Measurements from ENCODE around the gene ARL2BP. TPM values are rescaled to one million over a fixed set of nuclear protein-coding genes. Genes with fewer than 3 reads are reported as not detected.

The ARL2BP gene
- total and polyA plus RNA-seq, 4 donors: 13.4 to 33.6 (median 19.2) TPM

GRCh38 chr16:57277586-57277985, 32.5 kb downstream of the ARL2BP start:
- Histone ChIP-seq H3K36me3 (ENCODE audit: control insufficient read depth in 4 of 4, insufficient read depth in 3 of 4, low read depth in 1 of 4, low read length in 3 of 4) (no peaks in the 10 kb centered on the region), H3K27ac (ENCODE audit: low read depth in 1 of 2, low read length in 2 of 2) (no peak overlapping the region), H3K27me3 (ENCODE audit: control insufficient read depth in 4 of 4, insufficient read depth in 4 of 4, low read length in 3 of 4) (no peaks in the 10 kb centered on the region), H3K9me3 (ENCODE audit: control insufficient read depth in 4 of 4, low read length in 3 of 4) (no peaks in the 10 kb centered on the region), H3K4me3 (ENCODE audit: low read depth in 1 of 3, low read length in 3 of 3) (no peak overlapping the region), H3K9ac (ENCODE audit: low read depth in 1 of 2, low read length in 2 of 2) (no peak overlapping the region), H3K4me1 (ENCODE audit: control insufficient read depth in 4 of 4, insufficient read depth in 4 of 4, low read length in 3 of 4) (peaks cover 6 to 16% (median 9%) of the 10 kb centered on the region in 4 donors)
- no peak for DNase-seq (ENCODE audit: low spot score)
- TF ChIP-seq JUND (IDR thresholded peaks at IDR 0.05): no peak
- no peak for TF ChIP-seq EGR1 (IDR thresholded peaks at IDR 0.05; ENCODE audit: low read depth in 2 of 2)
- TF ChIP-seq, protein P1, sequence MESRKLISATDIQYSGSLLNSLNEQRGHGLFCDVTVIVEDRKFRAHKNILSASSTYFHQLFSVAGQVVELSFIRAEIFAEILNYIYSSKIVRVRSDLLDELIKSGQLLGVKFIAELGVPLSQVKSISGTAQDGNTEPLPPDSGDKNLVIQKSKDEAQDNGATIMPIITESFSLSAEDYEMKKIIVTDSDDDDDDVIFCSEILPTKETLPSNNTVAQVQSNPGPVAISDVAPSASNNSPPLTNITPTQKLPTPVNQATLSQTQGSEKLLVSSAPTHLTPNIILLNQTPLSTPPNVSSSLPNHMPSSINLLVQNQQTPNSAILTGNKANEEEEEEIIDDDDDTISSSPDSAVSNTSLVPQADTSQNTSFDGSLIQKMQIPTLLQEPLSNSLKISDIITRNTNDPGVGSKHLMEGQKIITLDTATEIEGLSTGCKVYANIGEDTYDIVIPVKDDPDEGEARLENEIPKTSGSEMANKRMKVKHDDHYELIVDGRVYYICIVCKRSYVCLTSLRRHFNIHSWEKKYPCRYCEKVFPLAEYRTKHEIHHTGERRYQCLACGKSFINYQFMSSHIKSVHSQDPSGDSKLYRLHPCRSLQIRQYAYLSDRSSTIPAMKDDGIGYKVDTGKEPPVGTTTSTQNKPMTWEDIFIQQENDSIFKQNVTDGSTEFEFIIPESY (IDR thresholded peaks at IDR 0.05): no peak
- no peak for TF ChIP-seq FOXA2 (IDR thresholded peaks at IDR 0.05)
- TF ChIP-seq, protein P2, sequence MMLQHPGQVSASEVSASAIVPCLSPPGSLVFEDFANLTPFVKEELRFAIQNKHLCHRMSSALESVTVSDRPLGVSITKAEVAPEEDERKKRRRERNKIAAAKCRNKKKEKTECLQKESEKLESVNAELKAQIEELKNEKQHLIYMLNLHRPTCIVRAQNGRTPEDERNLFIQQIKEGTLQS (IDR thresholded peaks at IDR 0.05): no peak
- TF ChIP-seq, protein P3, sequence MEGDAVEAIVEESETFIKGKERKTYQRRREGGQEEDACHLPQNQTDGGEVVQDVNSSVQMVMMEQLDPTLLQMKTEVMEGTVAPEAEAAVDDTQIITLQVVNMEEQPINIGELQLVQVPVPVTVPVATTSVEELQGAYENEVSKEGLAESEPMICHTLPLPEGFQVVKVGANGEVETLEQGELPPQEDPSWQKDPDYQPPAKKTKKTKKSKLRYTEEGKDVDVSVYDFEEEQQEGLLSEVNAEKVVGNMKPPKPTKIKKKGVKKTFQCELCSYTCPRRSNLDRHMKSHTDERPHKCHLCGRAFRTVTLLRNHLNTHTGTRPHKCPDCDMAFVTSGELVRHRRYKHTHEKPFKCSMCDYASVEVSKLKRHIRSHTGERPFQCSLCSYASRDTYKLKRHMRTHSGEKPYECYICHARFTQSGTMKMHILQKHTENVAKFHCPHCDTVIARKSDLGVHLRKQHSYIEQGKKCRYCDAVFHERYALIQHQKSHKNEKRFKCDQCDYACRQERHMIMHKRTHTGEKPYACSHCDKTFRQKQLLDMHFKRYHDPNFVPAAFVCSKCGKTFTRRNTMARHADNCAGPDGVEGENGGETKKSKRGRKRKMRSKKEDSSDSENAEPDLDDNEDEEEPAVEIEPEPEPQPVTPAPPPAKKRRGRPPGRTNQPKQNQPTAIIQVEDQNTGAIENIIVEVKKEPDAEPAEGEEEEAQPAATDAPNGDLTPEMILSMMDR (IDR thresholded peaks at IDR 0.05; ENCODE audit: low read depth, low read length, missing input control): no peak
- TF ChIP-seq REST (IDR thresholded peaks at IDR 0.05): no peak
- no peak for TF ChIP-seq YY1 (IDR thresholded peaks at IDR 0.05)
- no peak for TF ChIP-seq HNF4A (conservative IDR thresholded peaks at IDR 0.05)
- no peak for TF ChIP-seq RAD21 (IDR thresholded peaks at IDR 0.05)
- TF ChIP-seq HNF4G (IDR thresholded peaks at IDR 0.05): no peak
- no peak for TF ChIP-seq GABPA (IDR thresholded peaks at IDR 0.05 in 1 of 2, conservative IDR thresholded peaks at IDR 0.05 in 1 of 2)
- no peak for TF ChIP-seq RXRA (IDR thresholded peaks at IDR 0.05)
- TF ChIP-seq MAX (IDR thresholded peaks at IDR 0.05): no peak
- 76% methylated on average over 1 of the region's 1 CpG for WGBS

GRCh38 chr16:57278494-57278893, 33.4 kb downstream of the ARL2BP start:
- TF ChIP-seq JUND (IDR thresholded peaks at IDR 0.05) (no peak), GABPA (IDR thresholded peaks at IDR 0.05 in 1 of 2, conservative IDR thresholded peaks at IDR 0.05 in 1 of 2) (no peak), FOXA2 (IDR thresholded peaks at IDR 0.05) (no peak), TAF1 (conservative IDR thresholded peaks at IDR 0.05) (no peak), RXRA (IDR thresholded peaks at IDR 0.05) (no peak), HNF4G (IDR thresholded peaks at IDR 0.05) (no peak)
- TF ChIP-seq, protein P1 (IDR thresholded peaks at IDR 0.05): no peak
- Histone ChIP-seq H3K9me3 (ENCODE audit: control insufficient read depth in 4 of 4, low read length in 3 of 4) (no peaks in the 10 kb centered on the region), H3K36me3 (ENCODE audit: control insufficient read depth in 4 of 4, insufficient read depth in 3 of 4, low read depth in 1 of 4, low read length in 3 of 4) (no peaks in the 10 kb centered on the region), H3K27me3 (ENCODE audit: control insufficient read depth in 4 of 4, insufficient read depth in 4 of 4, low read length in 3 of 4) (no peaks in the 10 kb centered on the region), H3K4me1 (ENCODE audit: control insufficient read depth in 4 of 4, insufficient read depth in 4 of 4, low read length in 3 of 4) (peaks cover 6 to 25% (median 12%) of the 10 kb centered on the region in 4 donors), H3K27ac (ENCODE audit: low read depth in 1 of 2, low read length in 2 of 2) (no peak overlapping the region), H3K9ac (ENCODE audit: low read depth in 1 of 2, low read length in 2 of 2) (no peak overlapping the region), H3K4me3 (ENCODE audit: low read depth in 1 of 3, low read length in 3 of 3) (no peak overlapping the region)
- no peak for DNase-seq (ENCODE audit: low spot score)
- 75% methylated on average over 4 of the region's 4 CpGs for WGBS
